Activated CD4-positive, alpha-beta T cell treated with anti-CD3 and anti-CD28 coated beads, Interleukin-2, amount 50 U/mL, for 48 hours (primary cell): ENCODE measurements around the gene TRABD.
"Not testable (repeated sequence)": the region's sequence is repeated elsewhere in the genome, so short reads cannot be mapped to it uniquely, and the experiment has no call there.

ENCODE experiments used
- DNase-seq, 2 experiments: peaks; one replicate each; pipeline ENCODE4 v3.0.0-alpha.2; 2020

Gene TRABD

DNA sequence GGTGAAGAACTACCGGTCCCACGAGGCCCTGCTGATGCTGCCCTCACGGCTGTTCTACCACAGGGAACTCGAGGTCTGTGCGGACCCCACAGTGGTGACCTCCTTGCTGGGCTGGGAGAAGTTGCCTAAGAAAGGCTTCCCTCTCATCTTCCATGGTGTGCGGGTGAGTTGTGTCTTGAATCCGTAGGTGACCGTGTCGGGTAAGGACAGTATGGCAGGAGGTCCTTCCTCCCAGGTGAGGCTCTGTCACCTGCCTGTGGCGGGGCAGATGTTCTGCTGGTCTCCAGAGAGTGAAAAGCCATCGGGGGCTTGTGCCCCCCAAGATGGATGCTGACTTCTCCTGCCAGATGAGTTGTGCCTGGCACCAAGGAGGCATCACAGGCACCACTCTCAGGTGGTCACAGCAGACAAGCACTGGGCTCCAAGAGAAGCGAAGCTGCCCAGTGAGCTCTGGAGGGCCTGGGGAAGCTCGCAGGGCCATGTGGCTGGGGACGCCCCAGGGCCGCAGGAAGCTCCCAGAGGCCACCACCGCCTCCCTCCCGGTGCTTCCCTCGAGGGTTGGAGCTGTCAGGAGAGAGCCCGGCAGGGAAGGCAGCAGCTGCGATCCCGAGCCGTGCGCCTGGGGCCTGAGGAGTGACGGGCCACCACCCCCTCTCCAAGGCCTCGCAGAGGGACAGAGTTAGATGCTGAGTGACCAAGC, 32.5 kb upstream of the TRABD start:
- DNase-seq, result no peak

DNA sequence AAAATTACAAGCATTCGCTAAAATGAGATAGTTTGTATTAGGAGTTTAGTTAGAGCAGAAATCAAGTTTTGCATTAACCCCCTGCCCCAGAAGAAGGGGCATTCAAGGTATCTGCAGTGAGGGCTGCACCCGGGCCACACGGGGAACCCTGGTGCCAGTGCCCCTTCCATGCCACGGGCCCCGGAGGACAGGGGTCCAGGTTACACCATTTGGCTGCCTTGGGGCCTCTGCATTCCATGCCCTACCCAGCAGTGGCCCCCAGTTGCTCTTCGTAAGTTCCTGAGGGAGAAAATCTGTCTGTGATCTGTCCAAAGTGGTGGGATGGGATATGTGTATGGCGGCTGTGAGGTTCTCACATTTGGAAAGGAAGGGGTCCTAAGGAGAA, 32.0 kb upstream of the TRABD start:
- DNase-seq, result no peak

DNA sequence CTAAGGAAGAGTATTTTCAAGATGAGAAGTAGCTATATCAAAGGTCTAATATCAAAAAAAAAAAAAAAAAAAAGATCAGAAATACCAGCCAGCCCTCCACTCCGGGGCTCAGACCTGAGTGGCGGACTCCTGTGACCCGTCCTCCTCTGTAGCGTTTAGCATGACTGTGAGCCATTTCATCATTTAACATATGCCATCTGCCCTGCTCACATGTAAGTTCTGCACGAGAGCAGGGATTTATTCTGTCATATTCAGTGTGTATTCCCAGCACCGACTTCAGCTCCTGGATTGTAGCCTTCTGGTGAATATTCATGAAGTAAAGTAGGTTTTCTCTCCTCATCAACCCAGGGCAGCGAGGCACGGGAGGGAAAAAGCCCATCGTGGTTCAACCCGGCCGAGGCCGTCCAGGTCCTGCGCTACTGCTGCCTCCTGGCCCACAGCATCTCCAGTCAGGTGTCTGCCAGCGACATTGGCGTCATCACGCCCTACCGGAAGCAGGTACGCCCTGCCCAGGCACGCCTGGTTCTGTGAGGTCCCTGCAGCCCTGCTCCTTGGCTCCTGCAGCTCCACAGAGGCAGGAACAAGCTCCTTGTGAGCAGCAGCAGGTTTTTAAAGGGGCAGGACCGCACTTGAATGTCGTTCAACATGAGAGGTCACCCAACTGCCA, 27.9 kb upstream of the TRABD start:
- DNase-seq, result no peak

DNA sequence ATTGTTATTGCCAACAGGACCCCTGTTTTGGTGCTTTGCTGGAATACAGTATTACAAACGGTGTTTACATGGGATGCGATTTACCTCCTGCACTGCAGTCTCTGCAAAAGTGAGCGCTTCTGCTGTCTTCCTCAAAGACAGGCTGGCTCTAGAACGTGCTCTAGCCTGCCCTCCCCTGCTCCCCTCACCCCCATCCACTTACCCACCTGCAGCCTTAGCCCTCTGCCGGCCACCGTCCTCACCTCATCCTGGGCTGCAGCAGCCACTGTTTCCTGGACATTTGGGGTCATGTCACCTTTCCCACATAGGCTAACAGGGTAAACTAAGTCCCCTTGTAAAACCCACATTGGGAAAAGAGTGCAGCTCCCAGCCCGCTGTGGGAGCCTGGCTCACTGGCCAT, 24.8 kb upstream of the TRABD start:
- DNase-seq, result no peak

DNA sequence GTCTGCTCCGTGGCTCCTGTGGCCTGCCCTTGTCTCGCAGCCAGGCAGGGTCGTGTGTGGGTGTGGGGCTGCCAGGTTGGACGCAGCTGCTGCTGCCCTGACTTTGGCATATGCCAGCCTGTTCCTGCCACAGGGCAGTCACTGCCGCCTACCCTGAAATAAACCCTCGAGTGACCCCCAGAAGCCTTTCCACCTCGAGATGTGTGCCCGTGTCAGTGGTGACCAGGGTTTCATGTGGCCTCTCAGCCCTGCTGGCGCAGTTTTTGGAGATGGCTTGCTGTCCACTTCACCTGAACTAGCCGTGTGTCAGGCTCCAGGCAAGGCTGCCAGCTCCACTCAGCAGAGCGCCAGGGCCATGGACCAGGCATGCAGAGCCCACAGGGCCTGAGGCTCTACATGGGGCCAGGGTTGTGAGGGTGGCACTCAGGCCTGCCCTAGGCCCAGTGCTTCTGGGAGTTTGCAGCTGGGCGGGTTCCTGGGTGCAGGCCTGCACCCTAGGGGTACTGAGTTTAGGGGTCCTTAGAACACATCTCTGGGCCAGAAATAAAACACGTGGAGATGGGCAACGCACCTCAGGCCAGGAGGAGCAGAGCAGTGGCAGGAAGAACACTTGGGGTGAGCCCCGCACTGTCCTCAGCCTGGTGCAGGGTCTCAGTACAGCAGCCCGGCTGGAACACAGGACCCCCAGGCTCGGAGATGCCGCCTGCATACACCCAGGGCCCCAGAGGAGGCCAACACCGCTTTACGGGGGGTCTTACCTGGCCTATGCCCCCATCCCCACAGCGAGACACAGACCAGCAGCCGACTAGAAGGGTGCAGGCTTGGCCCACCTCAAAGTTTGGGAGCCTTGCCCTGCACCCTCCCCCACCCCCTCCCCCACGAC, 24.0 kb upstream of the TRABD start:
- no peak for DNase-seq

DNA sequence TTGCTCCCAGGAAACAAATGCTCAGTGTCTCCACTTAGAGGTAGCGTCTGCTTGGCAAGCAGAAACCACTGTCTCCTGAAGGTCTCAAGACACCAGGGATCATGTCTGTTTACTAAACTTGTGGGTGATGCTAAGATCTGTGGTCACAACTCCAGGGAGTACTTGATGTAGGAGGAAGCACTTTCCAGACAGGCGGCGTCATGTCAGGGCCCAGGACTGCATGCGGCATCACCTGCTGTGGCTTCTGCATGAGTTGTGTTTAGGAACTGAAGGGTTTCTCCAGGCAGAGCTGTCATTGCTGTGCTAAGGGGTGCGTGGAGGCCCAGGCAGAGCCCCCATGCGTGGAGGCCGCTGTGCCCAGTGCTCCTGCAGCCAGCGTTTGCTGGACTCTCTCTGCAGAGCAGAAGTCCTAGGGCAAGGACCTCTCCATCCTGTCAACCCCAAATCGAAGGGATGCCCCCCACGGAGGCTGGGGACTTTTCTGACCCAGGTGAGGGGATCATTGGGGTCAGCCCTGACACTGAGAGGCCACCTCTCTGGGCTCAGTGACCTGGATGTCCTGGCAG, 23.2 kb upstream of the TRABD start:
- no peak for DNase-seq

DNA sequence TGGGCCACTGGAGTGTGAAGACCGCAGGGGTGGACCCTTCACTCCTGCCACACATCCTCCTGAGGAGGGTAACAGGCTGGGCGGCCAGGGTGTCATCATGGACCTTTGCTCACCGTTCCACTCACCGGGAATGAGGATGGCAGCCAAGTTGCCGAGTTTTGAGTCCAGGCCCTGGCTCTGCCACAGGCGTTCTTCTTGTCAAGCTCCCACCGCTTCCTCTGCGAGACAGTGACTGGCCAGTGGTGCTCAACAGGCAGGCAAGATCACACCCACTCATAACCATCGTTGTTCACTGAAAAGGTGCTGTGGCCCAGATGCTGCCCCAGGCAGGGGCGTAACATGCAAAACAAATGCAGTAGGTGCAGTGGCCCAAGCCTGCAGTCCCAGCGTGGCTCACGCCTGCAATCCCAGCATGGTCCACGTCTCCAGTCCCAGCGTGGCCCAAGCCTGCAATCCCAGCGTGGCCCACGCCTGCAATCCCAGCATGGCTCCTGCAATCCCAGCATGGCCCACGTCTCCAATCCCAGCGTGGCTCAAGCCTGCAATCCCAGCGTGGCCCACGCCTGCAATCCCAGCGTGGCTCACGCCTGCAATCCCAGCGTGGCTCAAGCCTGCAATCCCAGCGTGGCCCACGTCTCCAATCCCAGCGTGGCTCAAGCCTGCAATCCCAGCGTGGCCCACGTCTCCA, 20.1 kb upstream of the TRABD start:
- no peak for DNase-seq

DNA sequence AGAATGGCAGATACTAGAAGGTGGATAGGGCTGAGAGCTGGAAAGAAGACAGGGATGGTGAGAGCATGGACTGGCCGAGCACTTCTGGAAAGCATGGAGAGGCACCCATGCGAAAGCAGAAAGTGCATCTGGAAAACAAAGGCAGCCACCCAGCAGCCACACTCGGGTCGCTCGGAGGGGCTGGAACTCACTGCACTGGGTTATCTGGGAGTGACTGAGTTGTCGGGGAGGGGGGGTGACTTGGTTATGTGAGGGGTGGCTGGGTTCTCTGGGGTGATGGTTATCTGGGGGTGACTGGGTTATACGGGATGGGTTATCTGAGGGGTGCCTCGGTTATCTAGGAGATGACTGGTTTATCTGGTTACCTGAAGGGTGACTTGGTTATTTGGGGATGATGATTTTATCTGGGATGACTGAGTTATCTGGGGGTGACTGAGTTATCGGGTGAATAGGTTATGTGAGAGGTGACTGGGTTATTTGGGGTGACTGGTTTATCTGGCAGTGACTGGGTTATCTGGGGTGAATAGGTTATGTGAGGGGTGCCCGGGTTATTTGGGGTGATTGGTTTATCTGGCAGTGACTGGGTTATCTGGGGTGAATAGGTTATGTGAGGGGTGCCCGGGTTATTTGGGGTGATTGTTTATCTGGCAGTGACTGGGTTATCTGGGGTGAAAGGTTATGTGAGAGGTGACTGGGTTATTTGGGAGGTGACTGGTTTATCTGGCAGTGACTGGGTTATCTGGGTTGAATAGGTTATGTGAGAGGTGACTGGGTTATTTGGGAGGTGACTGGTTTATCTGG, 17.8 kb upstream of the TRABD start:
- DNase-seq, result no peak

DNA sequence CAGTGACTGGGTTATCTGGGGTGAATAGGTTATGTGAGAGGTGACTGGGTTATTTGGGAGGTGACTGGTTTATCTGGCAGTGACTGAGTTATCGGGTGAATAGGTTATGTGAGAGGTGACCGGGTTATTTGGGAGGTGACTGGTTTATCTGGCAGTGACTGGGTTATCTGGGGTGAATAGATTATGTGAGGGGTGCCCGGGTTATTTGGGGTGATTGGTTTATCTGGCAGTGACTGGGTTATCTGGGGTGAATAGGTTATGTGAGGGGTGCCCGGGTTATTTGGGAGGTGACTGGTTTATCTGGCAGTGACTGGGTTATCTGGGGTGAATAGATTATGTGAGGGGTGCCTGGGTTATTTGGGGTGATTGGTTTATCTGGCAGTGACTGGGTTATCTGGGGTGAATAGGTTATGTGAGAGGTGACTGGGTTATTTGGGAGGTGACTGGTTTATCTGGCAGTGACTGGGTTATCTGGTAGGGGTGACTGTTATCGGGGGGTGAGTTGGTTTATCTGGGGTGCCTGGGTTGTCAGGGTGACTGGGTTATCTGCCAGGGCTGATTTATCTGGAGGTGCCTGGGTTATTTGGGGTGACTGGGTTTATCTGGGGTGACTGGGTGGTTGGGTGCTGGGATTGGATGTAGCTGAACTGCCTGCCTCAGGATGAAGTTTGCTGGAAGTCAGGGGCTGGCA, 17.1 kb upstream of the TRABD start:
- DNase-seq, result not testable (repeated sequence)

DNA sequence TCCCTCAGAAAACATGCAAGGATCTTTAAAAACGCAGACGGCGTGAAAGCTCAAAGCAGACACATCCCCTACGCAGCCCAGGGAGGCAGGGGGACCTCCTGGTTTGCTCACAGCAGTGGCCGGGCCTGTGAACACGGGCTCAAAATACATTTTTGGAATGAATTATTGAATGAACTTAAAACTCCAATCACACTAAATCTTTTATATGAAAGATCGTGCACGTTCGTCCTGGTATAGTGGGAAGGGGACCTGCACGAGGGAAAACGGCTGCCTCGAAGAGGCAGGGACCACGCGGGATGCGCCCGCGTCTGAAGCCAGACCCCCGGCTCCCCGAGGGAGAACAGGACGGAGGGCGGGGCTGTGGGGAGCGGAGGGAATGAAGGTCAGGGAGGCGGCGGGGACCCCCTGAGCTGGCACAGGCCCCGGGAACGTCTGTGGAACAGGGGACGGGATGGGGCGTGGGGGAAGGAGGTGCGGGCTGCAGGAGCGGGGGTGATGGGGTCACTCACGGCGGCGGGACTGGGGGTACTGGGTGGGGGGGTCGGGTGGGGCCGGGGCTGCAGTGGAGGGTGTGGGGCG, 16.4 kb upstream of the TRABD start:
- no peak for DNase-seq

DNA sequence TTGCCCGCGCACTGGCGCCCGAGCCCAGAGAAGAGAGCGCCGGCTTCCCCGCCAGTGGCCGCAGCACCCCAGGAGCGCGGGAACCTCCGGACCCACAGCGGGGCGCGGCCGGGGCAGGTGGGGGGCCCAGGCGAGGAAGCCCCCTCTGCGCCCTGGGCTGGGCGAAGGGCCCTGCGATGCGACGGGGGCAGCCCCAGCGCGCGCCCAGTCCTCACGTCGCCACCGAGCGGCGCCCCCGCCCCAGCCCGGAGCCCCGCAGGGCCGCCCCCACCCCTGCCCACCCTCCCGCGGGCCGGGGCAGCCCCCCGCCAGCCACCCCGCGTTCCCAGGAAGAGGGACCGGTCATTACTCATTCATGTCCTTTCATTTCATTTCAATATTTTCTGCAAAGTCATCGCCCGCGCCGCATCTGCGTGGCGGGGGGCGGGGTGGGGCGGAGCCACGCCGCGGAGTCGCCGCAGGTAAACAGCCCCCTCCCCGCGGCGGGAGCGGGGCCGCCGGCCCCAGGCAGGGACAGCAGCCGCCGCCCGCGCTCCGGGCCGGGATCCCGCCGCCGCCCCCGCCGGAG, 15.9 kb upstream of the TRABD start:
- DNase-seq, result peak; percentile 68 to 75

DNA sequence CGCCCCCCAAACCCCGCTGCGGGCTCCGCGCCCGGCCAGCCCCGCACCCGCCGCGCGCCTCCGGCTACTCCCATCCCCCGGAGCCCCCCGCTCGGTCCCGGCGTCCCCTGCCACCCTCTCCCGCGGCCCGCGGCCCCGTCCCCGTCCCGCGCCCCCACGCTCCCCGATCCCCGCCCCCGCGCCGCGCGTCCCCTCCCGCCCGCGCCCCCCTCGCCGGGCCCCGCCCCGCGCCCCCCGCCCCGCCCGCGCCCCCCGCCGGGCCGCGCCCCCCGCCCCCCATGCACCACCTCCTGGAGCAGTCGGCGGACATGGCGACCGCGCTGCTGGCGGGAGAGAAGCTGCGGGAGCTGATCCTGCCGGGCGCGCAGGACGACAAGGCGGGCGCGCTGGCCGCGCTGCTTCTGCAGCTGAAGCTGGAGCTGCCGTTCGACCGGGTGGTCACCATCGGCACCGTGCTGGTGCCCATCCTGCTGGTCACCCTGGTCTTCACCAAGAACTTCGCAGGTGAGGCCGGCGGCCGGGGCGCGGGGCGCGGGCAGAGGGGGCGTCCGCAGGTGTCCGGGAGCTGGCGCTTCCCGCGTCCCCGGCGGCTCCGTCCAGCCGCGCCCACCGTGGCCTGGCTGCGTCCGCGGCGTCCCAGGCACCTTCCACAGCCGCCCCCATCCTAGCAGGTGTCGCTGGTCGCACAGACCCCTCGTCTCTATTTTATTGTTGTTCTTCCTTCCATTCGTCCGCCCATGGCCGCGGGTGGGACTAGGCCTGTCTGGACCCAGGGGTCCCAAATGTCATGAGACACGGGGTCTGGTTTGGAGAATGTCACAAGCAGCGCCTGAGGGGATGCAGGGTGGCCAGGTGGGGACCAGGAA, 15.0 kb upstream of the TRABD start, which contains the start of gene PANX2:
PANX2 (plus strand) TSS at position 279 of the 866 bp plus-strand sequence; CDS start at position 279, 0 bp downstream.
- DNase-seq, result no peak

DNA sequence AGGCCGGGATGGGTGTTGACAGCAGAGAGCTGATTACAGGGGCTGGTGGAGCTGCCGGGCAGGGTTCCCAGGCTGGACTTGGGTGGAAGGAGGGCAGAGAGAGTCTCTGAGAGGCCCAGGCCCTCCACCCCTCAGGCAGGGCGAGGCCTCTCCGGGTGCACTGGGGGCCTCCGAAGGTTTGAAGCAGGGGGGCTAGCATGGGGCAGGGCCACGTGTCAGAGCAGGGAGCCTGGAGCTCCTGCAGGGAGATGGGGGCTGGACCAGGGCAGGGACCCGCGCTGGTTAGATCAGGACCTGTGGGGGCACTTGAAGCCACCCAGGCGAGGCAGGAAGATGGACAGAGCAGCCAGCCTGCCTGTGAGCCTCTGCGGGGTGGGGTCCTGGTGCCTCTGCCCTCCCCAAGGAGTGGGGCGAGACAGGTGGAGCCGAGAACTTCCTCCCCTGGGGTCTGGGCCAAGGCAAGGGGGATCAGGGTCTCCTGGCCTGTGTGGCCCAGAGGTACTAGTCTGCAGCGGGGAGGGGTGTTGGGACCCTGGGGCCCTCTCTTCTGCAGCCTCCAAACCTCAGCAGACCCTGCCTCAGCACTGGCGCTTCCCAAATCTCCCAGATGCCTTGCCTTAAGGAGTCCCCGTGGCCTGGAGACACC, 14.3 kb upstream of the TRABD start:
- DNase-seq, result no peak

DNA sequence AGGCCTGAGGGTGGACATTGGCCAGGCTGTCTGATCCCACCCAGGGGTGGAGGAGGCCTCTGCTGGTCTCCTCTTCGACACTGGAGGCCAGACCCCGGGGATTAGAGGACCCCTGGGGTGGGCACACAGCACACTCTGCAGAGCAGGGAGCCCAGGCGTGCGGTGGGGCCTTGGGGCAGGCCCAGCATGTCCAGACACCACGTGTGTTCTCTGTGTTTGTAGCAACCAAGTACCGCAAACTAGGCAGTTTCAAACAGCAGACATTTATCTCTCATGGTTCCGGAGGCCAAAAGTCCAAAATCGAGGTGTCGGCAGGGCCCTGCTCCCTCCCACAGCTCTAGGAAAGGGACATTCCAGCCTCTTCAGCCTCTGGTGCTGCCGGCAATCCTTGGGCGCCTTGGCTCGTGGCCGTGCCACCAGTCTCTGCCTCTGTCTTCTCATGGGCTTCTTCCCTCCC, 13.7 kb upstream of the TRABD start:
- DNase-seq, result no peak

DNA sequence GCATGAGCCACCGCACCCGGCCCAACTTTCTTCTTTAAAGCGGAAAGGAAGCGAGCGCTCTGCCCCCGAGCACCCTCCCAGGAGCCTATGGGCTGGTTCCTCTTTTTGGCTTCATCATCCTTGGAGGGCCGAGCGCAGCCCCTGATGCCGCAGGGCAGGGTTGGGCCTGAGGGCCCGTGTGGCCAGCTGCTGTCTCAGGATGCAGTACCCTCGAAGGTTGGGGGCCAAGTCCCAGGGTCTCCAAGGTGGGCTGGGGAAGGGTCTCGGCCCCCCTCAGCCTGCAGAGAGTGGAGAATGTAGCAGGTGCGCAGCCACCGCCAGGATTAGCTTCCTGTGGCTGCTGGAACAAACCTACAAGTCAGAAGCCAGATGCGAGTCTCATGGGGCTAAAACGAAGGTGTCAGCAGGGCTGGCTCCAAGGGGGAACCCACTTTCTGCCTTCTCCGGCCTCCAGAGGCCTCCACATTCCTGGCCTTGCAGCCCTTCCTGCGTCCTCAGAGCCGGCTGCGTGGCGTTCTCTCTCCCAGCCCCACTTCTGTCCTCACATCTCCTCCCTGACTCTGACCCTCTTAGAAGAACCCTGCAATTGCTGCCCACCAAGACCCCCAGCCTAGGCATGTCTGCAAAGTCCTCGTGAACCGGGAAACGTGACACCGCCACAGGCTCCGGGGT, 12.3 kb upstream of the TRABD start:
- DNase-seq, result no peak

DNA sequence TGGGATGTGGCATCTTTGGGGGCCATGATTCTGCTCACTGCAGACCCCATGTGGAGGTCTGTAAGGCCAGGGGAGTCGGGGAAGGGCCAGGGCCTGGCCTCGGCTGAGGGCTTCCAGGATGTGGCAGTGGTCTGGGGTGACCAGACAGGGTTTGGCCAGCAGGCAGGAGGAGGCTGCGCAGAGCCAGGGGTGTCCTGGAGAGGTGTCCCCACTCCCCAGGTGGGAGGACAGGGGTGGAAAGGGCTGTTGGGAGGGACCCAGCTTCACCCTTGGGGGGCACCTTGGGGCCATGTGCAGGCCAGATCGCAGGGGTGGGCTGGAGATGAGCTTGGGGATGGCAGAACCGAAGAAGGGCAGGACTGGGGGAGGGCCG, 11.7 kb upstream of the TRABD start:
- DNase-seq, result no peak

DNA sequence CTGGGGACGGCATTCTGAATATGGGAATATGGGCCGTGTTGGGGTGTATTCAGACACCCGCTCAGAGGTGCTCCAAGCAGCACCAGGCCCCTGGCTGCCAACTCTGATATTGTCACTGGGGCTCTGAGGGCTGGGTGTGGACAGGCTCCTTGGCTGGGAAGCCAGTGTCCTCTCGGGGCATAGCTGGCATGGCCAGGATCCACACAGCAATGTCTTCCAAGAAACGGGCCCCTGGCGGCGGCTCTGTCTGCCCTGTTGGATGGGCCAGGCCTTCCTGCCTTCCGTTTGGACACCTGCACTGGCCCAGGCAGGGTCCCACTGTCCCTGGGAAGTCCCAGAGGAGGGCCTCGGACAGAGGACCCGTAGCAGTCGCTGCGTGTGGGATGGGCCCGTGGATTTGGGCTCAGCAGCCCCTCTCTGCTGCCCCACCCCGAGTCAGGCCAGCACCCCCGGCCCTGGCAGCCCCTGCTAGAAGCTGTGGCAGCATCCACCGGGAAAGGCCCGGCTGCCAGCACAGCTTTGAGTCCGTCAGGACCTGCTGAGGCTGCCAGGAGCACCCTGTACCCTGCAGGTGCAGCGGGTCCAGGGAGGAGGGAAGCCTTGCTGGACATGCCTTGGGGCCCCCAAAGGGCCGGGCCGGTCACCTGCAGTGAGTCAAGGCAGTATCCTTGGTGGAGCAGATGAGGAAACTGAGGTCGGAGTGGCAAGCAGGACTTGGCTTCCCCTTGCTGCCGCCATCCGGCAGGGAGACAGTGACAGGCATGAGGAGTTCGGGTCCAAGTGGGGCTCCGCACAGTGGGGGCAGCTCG, 11.1 kb upstream of the TRABD start:
- DNase-seq, result no peak

DNA sequence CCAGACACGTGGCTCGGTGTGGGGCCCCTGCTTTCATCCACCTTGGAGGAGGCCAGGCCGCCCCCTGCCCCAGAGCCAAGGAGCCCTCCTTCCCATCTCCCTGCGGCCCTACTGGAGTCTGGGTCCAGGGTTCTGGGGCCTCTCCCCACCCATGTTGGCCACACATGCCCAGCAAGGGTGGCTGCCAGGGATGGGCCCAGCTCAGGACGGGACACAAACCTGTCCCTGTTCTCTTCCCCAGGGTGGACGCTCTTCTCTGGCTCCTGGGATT, 10.6 kb upstream of the TRABD start:
- no peak for DNase-seq
